ENCODE measurements around the gene EXOC6B.

Gene EXOC6B

DNA sequence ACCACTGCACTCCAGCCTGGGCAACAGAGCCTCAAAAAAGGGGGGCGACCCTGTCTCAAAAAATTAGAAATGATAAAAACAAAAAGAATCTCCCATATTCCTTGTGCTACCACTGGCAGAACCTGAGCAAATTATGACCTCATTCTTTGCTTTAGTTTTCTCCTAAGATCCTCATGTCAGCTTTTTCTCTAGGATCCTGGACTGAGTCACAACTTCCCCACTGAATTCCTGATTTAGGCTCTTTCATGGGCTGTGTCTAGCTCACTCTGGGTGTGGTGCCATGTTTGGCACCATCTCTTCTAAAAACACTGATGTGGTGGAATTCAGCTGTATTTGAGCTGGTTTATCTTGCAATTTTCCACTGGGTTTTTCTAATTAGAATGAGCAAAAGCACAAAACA is 37.1 kb downstream of the EXOC6B start:
- no peak overlapping the region for H2AFZ ChIP-seq (ENCODE audit: low read length)
- peaks cover under 1% of the 10 kb centered on the region for H3K4me1 ChIP-seq (ENCODE audit: insufficient read depth, low read length, poor library complexity, severe bottlenecking)
- no peaks in the 10 kb centered on the region for H3K27me3 ChIP-seq (ENCODE audit: insufficient read depth, low read length, poor library complexity, severe bottlenecking)
- H3F3A ChIP-seq (ENCODE audit: low read depth), result no peaks in the 10 kb centered on the region
- no peak overlapping the region for H3K4me3 ChIP-seq (ENCODE audit: low read length, poor library complexity, severe bottlenecking)
- no peak for TF ChIP-seq EZH2phosphoT487 (IDR thresholded peaks at IDR 0.05; ENCODE audit: borderline replicate concordance)
- TF ChIP-seq, protein P1, sequence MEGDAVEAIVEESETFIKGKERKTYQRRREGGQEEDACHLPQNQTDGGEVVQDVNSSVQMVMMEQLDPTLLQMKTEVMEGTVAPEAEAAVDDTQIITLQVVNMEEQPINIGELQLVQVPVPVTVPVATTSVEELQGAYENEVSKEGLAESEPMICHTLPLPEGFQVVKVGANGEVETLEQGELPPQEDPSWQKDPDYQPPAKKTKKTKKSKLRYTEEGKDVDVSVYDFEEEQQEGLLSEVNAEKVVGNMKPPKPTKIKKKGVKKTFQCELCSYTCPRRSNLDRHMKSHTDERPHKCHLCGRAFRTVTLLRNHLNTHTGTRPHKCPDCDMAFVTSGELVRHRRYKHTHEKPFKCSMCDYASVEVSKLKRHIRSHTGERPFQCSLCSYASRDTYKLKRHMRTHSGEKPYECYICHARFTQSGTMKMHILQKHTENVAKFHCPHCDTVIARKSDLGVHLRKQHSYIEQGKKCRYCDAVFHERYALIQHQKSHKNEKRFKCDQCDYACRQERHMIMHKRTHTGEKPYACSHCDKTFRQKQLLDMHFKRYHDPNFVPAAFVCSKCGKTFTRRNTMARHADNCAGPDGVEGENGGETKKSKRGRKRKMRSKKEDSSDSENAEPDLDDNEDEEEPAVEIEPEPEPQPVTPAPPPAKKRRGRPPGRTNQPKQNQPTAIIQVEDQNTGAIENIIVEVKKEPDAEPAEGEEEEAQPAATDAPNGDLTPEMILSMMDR (conservative IDR thresholded peaks at IDR 0.05; ENCODE audit: low read length), result no peak
- no peaks in the 10 kb centered on the region for H3K79me2 ChIP-seq (ENCODE audit: insufficient read depth, low read length)
- H3K9ac ChIP-seq (ENCODE audit: low read depth, low read length, poor library complexity, severe bottlenecking), result no peak overlapping the region
- no peaks in the 10 kb centered on the region for H3K9me3 ChIP-seq (ENCODE audit: insufficient read depth, low read depth, low read length)
- H3K4me2 ChIP-seq (ENCODE audit: low read depth, low read length, poor library complexity, severe bottlenecking), result no peak overlapping the region
- no peaks in the 10 kb centered on the region for H3K36me3 ChIP-seq (ENCODE audit: insufficient read depth, low read length)
- no peaks in the 10 kb centered on the region for H3K9me2 ChIP-seq (replicated peaks; ENCODE audit: low read depth, low read length)
- H4K20me1 ChIP-seq (ENCODE audit: insufficient read depth, low read length, poor library complexity, severe bottlenecking), result no peaks in the 10 kb centered on the region

DNA sequence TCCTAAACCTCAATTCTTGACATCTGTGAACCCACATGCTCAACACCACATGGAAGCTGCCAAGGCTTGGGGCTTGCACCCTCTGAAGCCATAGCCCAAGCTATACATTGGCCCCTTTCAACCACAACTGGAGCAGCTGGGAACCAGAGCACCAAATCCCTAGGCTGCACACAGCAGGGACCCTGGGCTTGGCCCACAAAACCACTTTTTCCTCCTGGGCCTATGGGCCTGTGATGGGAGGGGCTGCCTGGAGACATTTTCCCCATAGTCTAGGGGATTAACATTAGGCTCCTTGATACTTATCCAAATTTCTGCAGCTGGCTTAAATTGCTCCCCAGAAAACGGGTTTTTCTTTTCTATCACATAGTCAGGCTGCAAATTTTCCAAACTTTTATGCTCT is 40.3 kb downstream of the EXOC6B start:
- H3K4me2 ChIP-seq (ENCODE audit: low read depth, low read length, poor library complexity, severe bottlenecking), result no peak overlapping the region
- no peak overlapping the region for H3K9ac ChIP-seq (ENCODE audit: low read depth, low read length, poor library complexity, severe bottlenecking)
- no peaks in the 10 kb centered on the region for H3K9me3 ChIP-seq (ENCODE audit: insufficient read depth, low read depth, low read length)
- H3F3A ChIP-seq (ENCODE audit: low read depth), result no peaks in the 10 kb centered on the region
- H4K20me1 ChIP-seq (ENCODE audit: insufficient read depth, low read length, poor library complexity, severe bottlenecking), result no peaks in the 10 kb centered on the region
- H3K27me3 ChIP-seq (ENCODE audit: insufficient read depth, low read length, poor library complexity, severe bottlenecking), result no peaks in the 10 kb centered on the region
- no peak overlapping the region for H2AFZ ChIP-seq (ENCODE audit: low read length)
- H3K4me3 ChIP-seq (ENCODE audit: low read length, poor library complexity, severe bottlenecking), result no peak overlapping the region
- H3K79me2 ChIP-seq (ENCODE audit: insufficient read depth, low read length), result no peaks in the 10 kb centered on the region
- no peaks in the 10 kb centered on the region for H3K9me2 ChIP-seq (replicated peaks; ENCODE audit: low read depth, low read length)
- H3K36me3 ChIP-seq (ENCODE audit: insufficient read depth, low read length), result no peaks in the 10 kb centered on the region
- TF ChIP-seq, protein P1 (conservative IDR thresholded peaks at IDR 0.05; ENCODE audit: low read length), result no peak
- no peak for TF ChIP-seq EZH2phosphoT487 (IDR thresholded peaks at IDR 0.05; ENCODE audit: borderline replicate concordance)
- H3K4me1 ChIP-seq (ENCODE audit: insufficient read depth, low read length, poor library complexity, severe bottlenecking), result no peaks in the 10 kb centered on the region

DNA sequence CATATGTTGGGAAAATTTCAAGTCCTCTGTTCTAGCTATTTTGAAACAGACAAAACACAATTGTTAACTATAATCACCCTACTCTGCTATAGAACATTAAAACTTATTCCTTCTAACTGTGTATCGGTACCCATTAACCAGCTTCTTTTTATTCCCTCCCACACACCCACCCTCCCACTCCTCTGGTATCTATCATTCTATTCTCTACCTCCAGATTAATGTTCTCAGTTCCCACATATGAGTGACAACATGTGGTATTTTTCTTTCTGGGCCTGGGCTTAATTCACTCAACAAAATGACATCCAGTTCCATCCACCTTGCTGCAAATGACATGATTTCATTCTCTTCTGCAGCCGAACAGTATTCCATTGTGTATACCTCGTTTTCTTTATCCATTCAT is 43.3 kb downstream of the EXOC6B start:
- no peaks in the 10 kb centered on the region for H3K27me3 ChIP-seq (ENCODE audit: insufficient read depth, low read length, poor library complexity, severe bottlenecking)
- H3K4me2 ChIP-seq (ENCODE audit: low read depth, low read length, poor library complexity, severe bottlenecking), result no peak overlapping the region
- H3K4me1 ChIP-seq (ENCODE audit: insufficient read depth, low read length, poor library complexity, severe bottlenecking), result no peaks in the 10 kb centered on the region
- no peaks in the 10 kb centered on the region for H4K20me1 ChIP-seq (ENCODE audit: insufficient read depth, low read length, poor library complexity, severe bottlenecking)
- no peak for TF ChIP-seq EZH2phosphoT487 (IDR thresholded peaks at IDR 0.05; ENCODE audit: borderline replicate concordance)
- TF ChIP-seq, protein P1 (conservative IDR thresholded peaks at IDR 0.05; ENCODE audit: low read length), result no peak
- no peaks in the 10 kb centered on the region for H3K36me3 ChIP-seq (ENCODE audit: insufficient read depth, low read length)
- H3K9me3 ChIP-seq (ENCODE audit: insufficient read depth, low read depth, low read length), result no peaks in the 10 kb centered on the region
- H3F3A ChIP-seq (ENCODE audit: low read depth), result no peaks in the 10 kb centered on the region
- H3K9me2 ChIP-seq (replicated peaks; ENCODE audit: low read depth, low read length), result no peaks in the 10 kb centered on the region
- H3K9ac ChIP-seq (ENCODE audit: low read depth, low read length, poor library complexity, severe bottlenecking), result no peak overlapping the region
- H3K4me3 ChIP-seq (ENCODE audit: low read length, poor library complexity, severe bottlenecking), result no peak overlapping the region
- no peak overlapping the region for H2AFZ ChIP-seq (ENCODE audit: low read length)
- H3K79me2 ChIP-seq (ENCODE audit: insufficient read depth, low read length), result no peaks in the 10 kb centered on the region
